ENCODE measurements around the gene STK24. TPM values are rescaled to one million over a fixed set of nuclear protein-coding genes. Genes with fewer than 3 reads are reported as not detected.

The STK24 gene
- total and polyA plus RNA-seq, 4 donors = 39.9 to 64.5 (median 58.1) TPM

GRCh38 chr13:98586400-98587345 is 9.8 kb upstream of the STK24 start:
- intact Hi-C loops (cut with DNase I) = no loop called here
- peaks cover 0 to 2% of the 10 kb centered on the region in 2 donors for H3K4me1 ChIP-seq (ENCODE audit: control insufficient read depth in 1 of 2, insufficient read depth in 2 of 2, low read length in 2 of 2)
- no peak overlapping the region for H3K27ac ChIP-seq (ENCODE audit: low read depth in 1 of 2, low read length in 2 of 2)
- 96% methylated on average over 4 of the region's 4 CpGs for WGBS, 2 donors
- H3K4me3 ChIP-seq (ENCODE audit: low read length in 2 of 2) = no peak overlapping the region
- H3K36me3 ChIP-seq (ENCODE audit: control insufficient read depth in 1 of 2, insufficient read depth in 2 of 2, low read length in 1 of 2) = no peaks in the 10 kb centered on the region
- no peaks in the 10 kb centered on the region for H3K9me3 ChIP-seq (ENCODE audit: control insufficient read depth, low read length)
- no peaks in the 10 kb centered on the region for H3K27me3 ChIP-seq (ENCODE audit: control insufficient read depth in 1 of 2, insufficient read depth in 2 of 2, low read length in 1 of 2)
- DNase-seq (no peak), ATAC-seq (ENCODE audit: low FRiP score) (no peak)

DNA sequence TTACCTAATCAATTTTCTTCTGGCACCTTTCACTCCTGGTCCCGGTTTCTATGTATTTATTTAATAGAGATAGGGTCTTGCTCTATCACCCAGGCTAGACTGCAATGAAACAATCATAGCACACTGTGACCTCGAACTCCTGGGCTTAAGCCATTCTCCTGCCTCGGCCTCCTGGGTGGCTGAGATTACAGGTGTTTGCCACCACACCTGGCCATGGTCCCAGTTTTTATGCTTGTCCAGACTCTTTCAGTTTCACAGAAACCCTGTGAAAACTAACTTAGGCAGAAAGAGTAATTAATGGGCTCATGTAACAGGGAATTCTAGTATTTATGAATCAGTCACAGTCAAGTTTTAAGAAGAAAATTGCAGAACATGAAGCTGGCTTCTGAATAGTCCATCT is 9.0 kb upstream of the STK24 start:
- 96% methylated on average over 3 of the region's 3 CpGs for WGBS, 2 donors
- DNase-seq (no peak), ATAC-seq (ENCODE audit: low FRiP score) (no peak)
- Histone ChIP-seq H3K27ac (ENCODE audit: low read depth in 1 of 2, low read length in 2 of 2) (no peak overlapping the region), H3K36me3 (ENCODE audit: control insufficient read depth in 1 of 2, insufficient read depth in 2 of 2, low read length in 1 of 2) (no peaks in the 10 kb centered on the region), H3K27me3 (ENCODE audit: control insufficient read depth in 1 of 2, insufficient read depth in 2 of 2, low read length in 1 of 2) (no peaks in the 10 kb centered on the region), H3K4me3 (ENCODE audit: low read length in 2 of 2) (no peak overlapping the region), H3K4me1 (ENCODE audit: control insufficient read depth in 1 of 2, insufficient read depth in 2 of 2, low read length in 2 of 2) (peaks cover 0 to 2% of the 10 kb centered on the region in 2 donors), H3K9me3 (ENCODE audit: control insufficient read depth, low read length) (no peaks in the 10 kb centered on the region)
- intact Hi-C loops (cut with DNase I) = no loop called here

GRCh38 chr13:98585398-98585754 is 8.5 kb upstream of the STK24 start:
- whole genome bisulfite sequencing, 2 donors = 7 to 16% methylated on average over 5 of the region's 5 CpGs
- no peaks in the 10 kb centered on the region for H3K27me3 ChIP-seq (ENCODE audit: control insufficient read depth in 1 of 2, insufficient read depth in 2 of 2, low read length in 1 of 2)
- H3K36me3 ChIP-seq (ENCODE audit: control insufficient read depth in 1 of 2, insufficient read depth in 2 of 2, low read length in 1 of 2) = no peaks in the 10 kb centered on the region
- DNase-seq = no peak
- ATAC-seq (ENCODE audit: low FRiP score) = peak; percentile 27
- no peaks in the 10 kb centered on the region for H3K9me3 ChIP-seq (ENCODE audit: control insufficient read depth, low read length)
- peaks cover 0 to 2% of the 10 kb centered on the region in 2 donors for H3K4me1 ChIP-seq (ENCODE audit: control insufficient read depth in 1 of 2, insufficient read depth in 2 of 2, low read length in 2 of 2)
- H3K4me3 ChIP-seq (ENCODE audit: low read length in 2 of 2) = no peak overlapping the region
- H3K27ac ChIP-seq (ENCODE audit: low read depth in 1 of 2, low read length in 2 of 2) = no peak overlapping the region
- intact Hi-C loops (cut with DNase I) = no loop called here

DNA sequence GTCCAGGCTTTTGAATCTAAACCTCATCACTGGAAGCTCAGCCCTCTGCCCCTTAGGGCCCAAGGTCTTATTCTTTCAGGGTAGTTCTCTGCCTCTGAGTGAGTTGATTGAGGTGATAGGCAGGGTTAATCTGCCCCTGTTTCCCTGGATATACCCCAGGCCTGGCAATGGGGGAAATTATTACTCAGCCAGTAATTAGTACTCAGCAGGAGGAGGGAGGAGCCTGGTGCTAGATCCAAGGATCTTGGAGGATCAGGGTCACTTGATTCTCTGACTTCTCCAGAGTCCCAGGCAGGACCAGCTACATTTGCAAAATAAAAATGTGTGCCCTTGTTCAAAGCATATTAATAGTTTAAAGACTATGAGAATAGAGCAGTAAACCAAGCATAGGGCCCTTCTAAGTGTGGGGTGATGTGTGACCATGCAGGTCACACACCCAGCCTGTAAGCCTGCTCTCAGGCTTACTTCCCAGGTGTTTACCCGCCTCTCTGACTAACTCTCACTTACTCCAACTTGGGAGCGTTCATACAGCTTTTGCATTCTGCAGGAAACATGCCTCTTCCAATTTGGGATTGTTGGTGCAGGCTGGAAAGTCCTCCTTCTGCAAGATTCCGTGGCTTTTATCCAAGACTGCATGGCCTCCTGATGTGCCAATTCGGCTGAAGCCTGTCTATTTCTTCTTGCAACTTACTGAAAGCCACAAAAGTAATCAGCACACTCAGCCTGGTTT is 7.9 kb upstream of the STK24 start:
- 6 to 8% methylated on average over 4 of the region's 4 CpGs for WGBS, 2 donors
- Histone ChIP-seq H3K9me3 (ENCODE audit: control insufficient read depth, low read length) (no peaks in the 10 kb centered on the region), H3K27me3 (ENCODE audit: control insufficient read depth in 1 of 2, insufficient read depth in 2 of 2, low read length in 1 of 2) (no peaks in the 10 kb centered on the region), H3K4me3 (ENCODE audit: low read length in 2 of 2) (no peak overlapping the region), H3K4me1 (ENCODE audit: control insufficient read depth in 1 of 2, insufficient read depth in 2 of 2, low read length in 2 of 2) (peaks cover 0 to 2% of the 10 kb centered on the region in 2 donors), H3K27ac (ENCODE audit: low read depth in 1 of 2, low read length in 2 of 2) (peak overlapping the region in 1 of 2 donors; percentile 49), H3K36me3 (ENCODE audit: control insufficient read depth in 1 of 2, insufficient read depth in 2 of 2, low read length in 1 of 2) (no peaks in the 10 kb centered on the region)
- ATAC-seq (ENCODE audit: low FRiP score) (peak; percentile 20), DNase-seq (no peak)
- intact Hi-C loops (cut with DNase I) = no loop called here

- intact Hi-C loops (cut with DNase I) = no loop called here
- peaks cover 0 to 2% of the 10 kb centered on the region in 2 donors for H3K4me1 ChIP-seq (ENCODE audit: control insufficient read depth in 1 of 2, insufficient read depth in 2 of 2, low read length in 2 of 2)
- H3K36me3 ChIP-seq (ENCODE audit: control insufficient read depth in 1 of 2, insufficient read depth in 2 of 2, low read length in 1 of 2) = no peaks in the 10 kb centered on the region
- no peaks in the 10 kb centered on the region for H3K27me3 ChIP-seq (ENCODE audit: control insufficient read depth in 1 of 2, insufficient read depth in 2 of 2, low read length in 1 of 2)
- ATAC-seq (ENCODE audit: low FRiP score) = no peak
- 96 to 98% methylated on average over 6 of the region's 6 CpGs for WGBS, 2 donors
- H3K27ac ChIP-seq (ENCODE audit: low read depth in 1 of 2, low read length in 2 of 2) = no peak overlapping the region
- no peaks in the 10 kb centered on the region for H3K9me3 ChIP-seq (ENCODE audit: control insufficient read depth, low read length)
- DNase-seq = no peak
- H3K4me3 ChIP-seq (ENCODE audit: low read length in 2 of 2) = no peak overlapping the region
These were observed 6.0 kb upstream of the STK24 start for GRCh38 chr13:98582947-98583346.

GRCh38 chr13:98581971-98582702 is 5.2 kb upstream of the STK24 start:
- Histone ChIP-seq H3K27me3 (ENCODE audit: control insufficient read depth in 1 of 2, insufficient read depth in 2 of 2, low read length in 1 of 2) (no peaks in the 10 kb centered on the region), H3K27ac (ENCODE audit: low read depth in 1 of 2, low read length in 2 of 2) (no peak overlapping the region), H3K4me1 (ENCODE audit: control insufficient read depth in 1 of 2, insufficient read depth in 2 of 2, low read length in 2 of 2) (peaks cover 0 to 2% of the 10 kb centered on the region in 2 donors), H3K4me3 (ENCODE audit: low read length in 2 of 2) (no peak overlapping the region), H3K9me3 (ENCODE audit: control insufficient read depth, low read length) (no peaks in the 10 kb centered on the region), H3K36me3 (ENCODE audit: control insufficient read depth in 1 of 2, insufficient read depth in 2 of 2, low read length in 1 of 2) (no peaks in the 10 kb centered on the region)
- 7 to 12% methylated on average over 2 of the region's 2 CpGs for WGBS, 2 donors
- DNase-seq = no peak
- no peak for ATAC-seq (ENCODE audit: low FRiP score)
- intact Hi-C loops (cut with DNase I) = no loop called here

- no peak for DNase-seq
- Histone ChIP-seq H3K9me3 (ENCODE audit: control insufficient read depth, low read length) (no peaks in the 10 kb centered on the region), H3K27me3 (ENCODE audit: control insufficient read depth in 1 of 2, insufficient read depth in 2 of 2, low read length in 1 of 2) (no peaks in the 10 kb centered on the region), H3K4me3 (ENCODE audit: low read length in 2 of 2) (no peak overlapping the region), H3K36me3 (ENCODE audit: control insufficient read depth in 1 of 2, insufficient read depth in 2 of 2, low read length in 1 of 2) (no peaks in the 10 kb centered on the region), H3K27ac (ENCODE audit: low read depth in 1 of 2, low read length in 2 of 2) (no peak overlapping the region), H3K4me1 (ENCODE audit: control insufficient read depth in 1 of 2, insufficient read depth in 2 of 2, low read length in 2 of 2) (peaks cover 0 to 2% of the 10 kb centered on the region in 2 donors)
- intact Hi-C loops (cut with DNase I) = no loop called here
- WGBS, 2 donors = 93 to 94% methylated on average over 2 of the region's 2 CpGs
- no peak for ATAC-seq (ENCODE audit: low FRiP score)
These were observed 4.5 kb upstream of the STK24 start for GRCh38 chr13:98581381-98581780.

GRCh38 chr13:98580420-98580819 is 3.5 kb upstream of the STK24 start:
- Histone ChIP-seq H3K27ac (ENCODE audit: low read depth in 1 of 2, low read length in 2 of 2) (no peak overlapping the region), H3K36me3 (ENCODE audit: control insufficient read depth in 1 of 2, insufficient read depth in 2 of 2, low read length in 1 of 2) (no peaks in the 10 kb centered on the region), H3K4me1 (ENCODE audit: control insufficient read depth in 1 of 2, insufficient read depth in 2 of 2, low read length in 2 of 2) (peaks cover 0 to 2% of the 10 kb centered on the region in 2 donors), H3K27me3 (ENCODE audit: control insufficient read depth in 1 of 2, insufficient read depth in 2 of 2, low read length in 1 of 2) (no peaks in the 10 kb centered on the region), H3K9me3 (ENCODE audit: control insufficient read depth, low read length) (no peaks in the 10 kb centered on the region), H3K4me3 (ENCODE audit: low read length in 2 of 2) (no peak overlapping the region)
- 97% methylated on average over 2 of the region's 2 CpGs for WGBS, 2 donors
- intact Hi-C loops (cut with DNase I) = no loop called here
- DNase-seq (no peak), ATAC-seq (ENCODE audit: low FRiP score) (no peak)

Measured in aorta (tissue), 5 donors.